ENCODE results near the gene STARD5. TPM values are rescaled to one million over a fixed set of nuclear protein-coding genes. Genes with fewer than 3 reads are reported as not detected.
"Not testable (repeated sequence)": the region's sequence is repeated elsewhere in the genome, so short reads cannot be mapped to it uniquely, and the experiment has no call there.

STARD5 gene
- total RNA-seq, 2 donors from 2014 or later: 2.0 to 5.4 TPM

- Mint-ChIP-seq H3K4me1 (no peaks in the 10 kb centered on the region), H3K4me3 (no peak overlapping the region), H3K27me3 (ENCODE audit: insufficient read depth) (peaks cover 2% of the 10 kb centered on the region), H3K36me3 (ENCODE audit: low read depth) (no peaks in the 10 kb centered on the region), H3K9me3 (no peaks in the 10 kb centered on the region), H3K27ac (no peak overlapping the region)
- Histone ChIP-seq H3K36me3 (ENCODE audit: control insufficient read depth, insufficient read depth, low read length) (no peaks in the 10 kb centered on the region), H3K9me3 (ENCODE audit: control insufficient read depth, low read length) (no peaks in the 10 kb centered on the region), H3K4me3 (ENCODE audit: low read length) (no peak overlapping the region), H3K4me1 (ENCODE audit: control insufficient read depth, insufficient read depth, low read length) (no peaks in the 10 kb centered on the region), H3K27me3 (ENCODE audit: control insufficient read depth, insufficient read depth, low read length, poor library complexity, severe bottlenecking) (peaks cover 3% of the 10 kb centered on the region), H3K9ac (ENCODE audit: extremely low read depth, low read length, poor library complexity, severe bottlenecking) (no peak overlapping the region), H3K27ac (ENCODE audit: low read depth, low read length) (no peak overlapping the region)
- TF ChIP-seq CTCF (conservative IDR thresholded peaks at IDR 0.05): no peak
- WGBS, 2 experiments (ENCODE audit: insufficient coverage in 1 of 2, insufficient read length in 1 of 2): 90 to 100% methylated on average over 2 to 3 of the region's 3 CpGs
- DNase-seq: no peak
These were observed 25.3 kb upstream of the STARD5 start for GRCh38 chr15:81349271-81349670.

GRCh38 chr15:81348691-81349090 lies 24.8 kb upstream of the STARD5 start:
- WGBS, 2 experiments (ENCODE audit: insufficient coverage in 1 of 2, insufficient read length in 1 of 2): 96 to 100% methylated on average over 5 to 11 of the region's 11 CpGs

GRCh38 chr15:81347910-81348309 lies 24.0 kb upstream of the STARD5 start:
- no peak overlapping the region for H3K27ac ChIP-seq (ENCODE audit: low read depth, low read length)
- peaks cover 3% of the 10 kb centered on the region for H3K27me3 ChIP-seq (ENCODE audit: control insufficient read depth, insufficient read depth, low read length, poor library complexity, severe bottlenecking)
- Mint-ChIP-seq H3K4me3 (no peak overlapping the region), H3K4me1 (no peaks in the 10 kb centered on the region), H3K27ac (no peak overlapping the region), H3K36me3 (ENCODE audit: low read depth) (no peaks in the 10 kb centered on the region), H3K27me3 (ENCODE audit: insufficient read depth) (peaks cover 2% of the 10 kb centered on the region), H3K9me3 (no peaks in the 10 kb centered on the region)
- WGBS, 2 experiments (ENCODE audit: insufficient coverage in 1 of 2, insufficient read length in 1 of 2): 90 to 98% methylated on average over 4 of the region's 4 CpGs
- no peaks in the 10 kb centered on the region for H3K9me3 ChIP-seq (ENCODE audit: control insufficient read depth, low read length)
- H3K4me1 ChIP-seq (ENCODE audit: control insufficient read depth, insufficient read depth, low read length): no peaks in the 10 kb centered on the region
- H3K36me3 ChIP-seq (ENCODE audit: control insufficient read depth, insufficient read depth, low read length): no peaks in the 10 kb centered on the region
- no peak for TF ChIP-seq CTCF (conservative IDR thresholded peaks at IDR 0.05)
- H3K9ac ChIP-seq (ENCODE audit: extremely low read depth, low read length, poor library complexity, severe bottlenecking): no peak overlapping the region
- DNase-seq: no peak
- H3K4me3 ChIP-seq (ENCODE audit: low read length): no peak overlapping the region

More at GRCh38 chr15:81348691-81349090, 24.8 kb upstream of the STARD5 start:
- H3K27me3 Mint-ChIP-seq (ENCODE audit: insufficient read depth); H3K4me3 ChIP-seq (ENCODE audit: low read length); H3K9ac ChIP-seq (ENCODE audit: extremely low read depth, low read length, poor library complexity, severe bottlenecking); H3K9me3 Mint-ChIP-seq; H3K27me3 ChIP-seq (ENCODE audit: control insufficient read depth, insufficient read depth, low read length, poor library complexity, severe bottlenecking); H3K4me1 ChIP-seq (ENCODE audit: control insufficient read depth, insufficient read depth, low read length); H3K9me3 ChIP-seq (ENCODE audit: control insufficient read depth, low read length); H3K27ac Mint-ChIP-seq; DNase-seq; H3K4me3 Mint-ChIP-seq; H3K36me3 Mint-ChIP-seq (ENCODE audit: low read depth); H3K36me3 ChIP-seq (ENCODE audit: control insufficient read depth, insufficient read depth, low read length); H3K27ac ChIP-seq (ENCODE audit: low read depth, low read length); H3K4me1 Mint-ChIP-seq: not testable (repeated sequence)

- H3K27me3 ChIP-seq (ENCODE audit: control insufficient read depth, insufficient read depth, low read length, poor library complexity, severe bottlenecking): peaks cover 3% of the 10 kb centered on the region
- peaks cover 2% of the 10 kb centered on the region for H3K27me3 Mint-ChIP-seq (ENCODE audit: insufficient read depth)
- DNase-seq: no peak
- 96 to 100% methylated on average over 1 of the region's 2 CpGs for WGBS, 2 experiments (ENCODE audit: insufficient coverage in 1 of 2, insufficient read length in 1 of 2)
- H3K9ac ChIP-seq (ENCODE audit: extremely low read depth, low read length, poor library complexity, severe bottlenecking): no peak overlapping the region
- H3K27ac ChIP-seq (ENCODE audit: low read depth, low read length): no peak overlapping the region
- TF ChIP-seq CTCF (conservative IDR thresholded peaks at IDR 0.05): no peak
- H3K4me3 ChIP-seq (ENCODE audit: low read length): no peak overlapping the region
- H3K9me3 Mint-ChIP-seq: no peaks in the 10 kb centered on the region
- H3K4me1 Mint-ChIP-seq: no peaks in the 10 kb centered on the region
- H3K27ac Mint-ChIP-seq: no peak overlapping the region
- H3K4me3 Mint-ChIP-seq: no peak overlapping the region
- H3K9me3 ChIP-seq (ENCODE audit: control insufficient read depth, low read length): no peaks in the 10 kb centered on the region
- no peaks in the 10 kb centered on the region for H3K36me3 Mint-ChIP-seq (ENCODE audit: low read depth)
- H3K4me1 ChIP-seq (ENCODE audit: control insufficient read depth, insufficient read depth, low read length): no peaks in the 10 kb centered on the region
- H3K36me3 ChIP-seq (ENCODE audit: control insufficient read depth, insufficient read depth, low read length): no peaks in the 10 kb centered on the region
These were observed 22.7 kb upstream of the STARD5 start for GRCh38 chr15:81346611-81347010.
